ENCODE measurements around the gene CYP11A1. TPM values are rescaled to one million over a fixed set of nuclear protein-coding genes. Genes with fewer than 3 reads are reported as not detected.

Gene CYP11A1
- total RNA-seq, 1 donor from 2014 or later, result 0.32 TPM

- H3K4me1 Mint-ChIP-seq (ENCODE audit: low read depth), result peaks cover 23% of the 10 kb centered on the region
- no peak for DNase-seq (ENCODE audit: low spot score)
- H3K36me3 Mint-ChIP-seq (ENCODE audit: low read depth), result no peaks in the 10 kb centered on the region
- TF ChIP-seq CTCF (IDR thresholded peaks at IDR 0.05), result no peak
- H3K4me3 Mint-ChIP-seq (ENCODE audit: unreplicated experiment), result peak overlapping the region; percentile 16
- H3K27me3 Mint-ChIP-seq (ENCODE audit: low read depth), result peaks cover 4% of the 10 kb centered on the region
- no peaks in the 10 kb centered on the region for H3K9me3 Mint-ChIP-seq (ENCODE audit: low read depth)
- no peak overlapping the region for H3K27ac Mint-ChIP-seq (ENCODE audit: unreplicated experiment)
Observed at GRCh38 chr15:74403991-74404563, 36.6 kb upstream of the CYP11A1 start.

- no peak for DNase-seq (ENCODE audit: low spot score)
- no peak overlapping the region for H3K4me3 Mint-ChIP-seq (ENCODE audit: unreplicated experiment)
- peaks cover 22% of the 10 kb centered on the region for H3K4me1 Mint-ChIP-seq (ENCODE audit: low read depth)
- no peak overlapping the region for H3K27ac Mint-ChIP-seq (ENCODE audit: unreplicated experiment)
- no peak for TF ChIP-seq CTCF (IDR thresholded peaks at IDR 0.05)
- no peaks in the 10 kb centered on the region for H3K36me3 Mint-ChIP-seq (ENCODE audit: low read depth)
- peaks cover 4% of the 10 kb centered on the region for H3K27me3 Mint-ChIP-seq (ENCODE audit: low read depth)
- no peaks in the 10 kb centered on the region for H3K9me3 Mint-ChIP-seq (ENCODE audit: low read depth)
Observed at GRCh38 chr15:74403588-74403919, 36.1 kb upstream of the CYP11A1 start.

DNA sequence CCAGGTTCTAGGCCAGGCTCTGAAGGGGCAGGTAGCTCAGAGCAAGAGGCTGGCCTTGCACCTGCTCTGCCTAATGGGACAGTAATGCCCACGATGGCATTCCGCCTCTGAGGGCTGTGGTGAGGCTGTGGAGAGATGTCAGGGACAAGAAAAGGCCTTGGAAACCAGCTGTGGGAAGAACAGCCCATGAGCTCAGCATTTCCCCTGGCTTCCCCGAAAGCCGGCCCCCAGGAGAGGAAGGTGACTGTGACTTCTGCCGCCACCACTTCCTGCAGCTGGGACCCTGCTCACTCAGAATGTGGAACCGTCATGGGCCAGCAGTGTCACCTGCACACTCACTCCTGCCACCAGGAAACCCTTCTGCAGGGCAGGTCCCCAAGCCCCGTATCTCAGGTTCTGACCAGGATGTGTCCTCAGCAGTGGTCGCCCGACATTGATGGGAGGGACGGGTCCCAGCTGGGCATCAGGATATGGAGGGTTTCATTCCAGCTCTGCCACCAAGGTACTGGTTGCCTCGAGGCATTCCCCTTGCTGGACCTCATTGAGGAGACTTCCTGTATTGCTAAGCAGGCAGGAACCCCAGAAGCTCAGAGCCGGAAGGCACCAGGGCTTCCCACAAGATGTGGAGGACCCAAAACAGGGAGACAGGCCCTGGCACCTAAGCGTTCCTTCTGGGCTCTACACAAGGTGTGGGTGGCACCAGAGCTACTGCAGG is 35.6 kb upstream of the CYP11A1 start:
- no peak for DNase-seq (ENCODE audit: low spot score)
- TF ChIP-seq CTCF (IDR thresholded peaks at IDR 0.05), result no peak
- peaks cover 4% of the 10 kb centered on the region for H3K27me3 Mint-ChIP-seq (ENCODE audit: low read depth)
- H3K4me3 Mint-ChIP-seq (ENCODE audit: unreplicated experiment), result no peak overlapping the region
- peaks cover 20% of the 10 kb centered on the region for H3K4me1 Mint-ChIP-seq (ENCODE audit: low read depth)
- no peaks in the 10 kb centered on the region for H3K36me3 Mint-ChIP-seq (ENCODE audit: low read depth)
- H3K27ac Mint-ChIP-seq (ENCODE audit: unreplicated experiment), result no peak overlapping the region
- H3K9me3 Mint-ChIP-seq (ENCODE audit: low read depth), result no peaks in the 10 kb centered on the region

- DNase-seq (ENCODE audit: low spot score), result no peak
- Mint-ChIP-seq H3K27ac (ENCODE audit: unreplicated experiment) (no peak overlapping the region), H3K4me1 (ENCODE audit: low read depth) (peaks cover 15% of the 10 kb centered on the region), H3K36me3 (ENCODE audit: low read depth) (no peaks in the 10 kb centered on the region), H3K27me3 (ENCODE audit: low read depth) (peaks cover 4% of the 10 kb centered on the region), H3K4me3 (ENCODE audit: unreplicated experiment) (no peak overlapping the region), H3K9me3 (ENCODE audit: low read depth) (no peaks in the 10 kb centered on the region)
- TF ChIP-seq CTCF (IDR thresholded peaks at IDR 0.05), result no peak
Observed at GRCh38 chr15:74402337-74402841, 34.9 kb upstream of the CYP11A1 start.

- Mint-ChIP-seq H3K27ac (ENCODE audit: unreplicated experiment) (no peak overlapping the region), H3K36me3 (ENCODE audit: low read depth) (no peaks in the 10 kb centered on the region), H3K9me3 (ENCODE audit: low read depth) (no peaks in the 10 kb centered on the region), H3K4me3 (ENCODE audit: unreplicated experiment) (no peak overlapping the region), H3K27me3 (ENCODE audit: low read depth) (peaks cover 4% of the 10 kb centered on the region), H3K4me1 (ENCODE audit: low read depth) (peaks cover 11% of the 10 kb centered on the region)
- TF ChIP-seq CTCF (IDR thresholded peaks at IDR 0.05), result no peak
- no peak for DNase-seq (ENCODE audit: low spot score)
Observed at GRCh38 chr15:74400915-74401757, 33.7 kb upstream of the CYP11A1 start.
